HG03064 (cell line): Measurements from ENCODE around the gene PIM1.
"Not testable (repeated sequence)": the region's sequence is repeated elsewhere in the genome, so short reads cannot be mapped to it uniquely, and the experiment has no call there.

Source experiments
- ATAC-seq: cut with Tn5 transposase; IDR thresholded peaks from one replicate; pipeline ENCODE4 v1.9.1; 2021; ENCODE audit warnings: low read depth; ENCODE audit not compliant: unreplicated experiment

Gene PIM1

DNA sequence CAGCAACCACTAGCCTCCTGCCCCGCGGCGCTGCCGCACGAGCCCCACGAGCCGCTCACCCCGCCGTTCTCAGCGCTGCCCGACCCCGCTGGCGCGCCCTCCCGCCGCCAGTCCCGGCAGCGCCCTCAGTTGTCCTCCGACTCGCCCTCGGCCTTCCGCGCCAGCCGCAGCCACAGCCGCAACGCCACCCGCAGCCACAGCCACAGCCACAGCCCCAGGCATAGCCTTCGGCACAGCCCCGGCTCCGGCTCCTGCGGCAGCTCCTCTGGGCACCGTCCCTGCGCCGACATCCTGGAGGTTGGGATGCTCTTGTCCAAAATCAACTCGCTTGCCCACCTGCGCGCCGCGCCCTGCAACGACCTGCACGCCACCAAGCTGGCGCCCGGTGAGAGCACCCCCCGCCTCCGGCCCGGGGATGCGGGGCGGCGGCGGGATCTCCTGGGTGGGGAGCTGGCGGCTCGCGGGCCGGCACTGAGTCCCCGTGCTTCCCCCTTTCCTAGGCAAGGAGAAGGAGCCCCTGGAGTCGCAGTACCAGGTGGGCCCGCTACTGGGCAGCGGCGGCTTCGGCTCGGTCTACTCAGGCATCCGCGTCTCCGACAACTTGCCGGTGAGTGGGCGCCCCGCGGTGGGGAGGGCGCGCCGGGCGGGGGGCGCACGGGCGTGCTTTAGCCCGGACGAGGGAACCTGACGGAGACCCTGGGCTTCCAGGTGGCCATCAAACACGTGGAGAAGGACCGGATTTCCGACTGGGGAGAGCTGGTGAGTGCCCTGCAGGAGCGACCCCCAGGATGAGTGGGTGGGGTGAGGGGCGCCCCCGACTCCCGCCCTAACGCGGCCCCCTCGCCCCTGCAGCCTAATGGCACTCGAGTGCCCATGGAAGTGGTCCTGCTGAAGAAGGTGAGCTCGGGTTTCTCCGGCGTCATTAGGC is 585 bp downstream of the PIM1 start:
- peak; percentile 23 for ATAC-seq

DNA sequence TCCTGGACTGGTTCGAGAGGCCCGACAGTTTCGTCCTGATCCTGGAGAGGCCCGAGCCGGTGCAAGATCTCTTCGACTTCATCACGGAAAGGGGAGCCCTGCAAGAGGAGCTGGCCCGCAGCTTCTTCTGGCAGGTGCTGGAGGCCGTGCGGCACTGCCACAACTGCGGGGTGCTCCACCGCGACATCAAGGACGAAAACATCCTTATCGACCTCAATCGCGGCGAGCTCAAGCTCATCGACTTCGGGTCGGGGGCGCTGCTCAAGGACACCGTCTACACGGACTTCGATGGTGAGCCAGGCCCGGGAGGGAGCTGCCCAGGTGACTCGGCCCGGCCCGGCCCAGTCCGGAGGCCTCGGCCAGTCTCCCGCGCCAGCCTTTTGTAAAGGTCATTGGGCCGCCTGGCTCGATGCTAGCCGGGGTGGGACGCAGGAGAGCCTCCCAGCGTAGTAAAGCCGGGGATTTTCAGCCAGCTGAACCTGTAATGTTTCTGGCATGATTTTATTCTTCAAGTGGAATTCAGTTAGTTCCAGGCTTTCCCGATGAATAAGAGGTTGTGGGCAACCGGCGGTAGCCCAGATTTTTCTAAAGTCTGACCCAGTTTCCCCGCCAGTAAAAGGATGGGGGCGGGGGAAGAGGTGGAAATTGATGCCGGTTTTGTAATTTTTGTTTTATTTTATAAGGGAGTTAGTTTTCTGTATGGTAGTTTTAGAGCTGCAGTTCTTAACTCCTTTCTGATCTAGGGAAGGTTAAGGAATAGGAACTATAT is 1.4 kb downstream of the PIM1 start:
- no peak for ATAC-seq

DNA sequence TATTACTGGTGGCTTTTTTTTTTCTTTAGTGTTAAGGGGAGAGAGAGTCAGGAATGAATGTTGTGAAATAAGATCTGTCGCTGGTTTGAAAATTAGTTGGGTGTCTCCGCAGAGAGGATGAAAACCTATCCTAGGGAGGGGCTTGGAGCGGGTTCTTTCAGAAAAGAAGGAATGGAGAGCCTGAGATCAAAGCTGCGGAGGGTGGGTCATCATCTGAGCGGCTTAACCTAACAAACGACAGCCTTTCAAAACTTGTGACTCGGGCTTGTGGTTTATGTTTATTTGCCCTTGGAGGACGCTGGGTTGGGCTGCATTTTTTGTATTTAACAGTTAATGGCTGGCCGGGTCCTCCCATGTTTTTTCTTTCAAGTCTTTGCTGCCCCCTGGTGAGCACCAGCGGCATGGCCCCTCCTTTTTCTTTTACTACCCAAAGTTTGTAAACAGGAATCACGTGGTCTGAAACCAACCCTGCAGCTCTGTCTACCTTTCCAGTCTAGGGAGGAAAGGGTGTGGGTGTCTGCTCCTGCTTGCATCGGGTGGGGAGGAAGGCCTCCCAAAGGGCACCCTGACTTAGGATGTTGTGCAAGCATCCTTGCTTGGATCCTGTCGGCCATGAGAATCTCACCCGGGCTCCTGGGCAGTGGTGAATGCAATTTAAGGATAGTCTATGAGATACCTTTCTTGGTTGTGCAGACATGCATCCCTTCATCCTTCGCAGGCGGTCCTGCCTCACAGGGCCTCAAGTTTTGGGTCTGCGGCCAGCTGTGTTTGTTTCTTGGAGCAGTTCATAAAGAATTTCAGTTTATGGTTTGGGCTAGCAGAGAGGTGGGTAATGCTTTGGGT is 2.2 kb downstream of the PIM1 start:
- no peak for ATAC-seq

DNA sequence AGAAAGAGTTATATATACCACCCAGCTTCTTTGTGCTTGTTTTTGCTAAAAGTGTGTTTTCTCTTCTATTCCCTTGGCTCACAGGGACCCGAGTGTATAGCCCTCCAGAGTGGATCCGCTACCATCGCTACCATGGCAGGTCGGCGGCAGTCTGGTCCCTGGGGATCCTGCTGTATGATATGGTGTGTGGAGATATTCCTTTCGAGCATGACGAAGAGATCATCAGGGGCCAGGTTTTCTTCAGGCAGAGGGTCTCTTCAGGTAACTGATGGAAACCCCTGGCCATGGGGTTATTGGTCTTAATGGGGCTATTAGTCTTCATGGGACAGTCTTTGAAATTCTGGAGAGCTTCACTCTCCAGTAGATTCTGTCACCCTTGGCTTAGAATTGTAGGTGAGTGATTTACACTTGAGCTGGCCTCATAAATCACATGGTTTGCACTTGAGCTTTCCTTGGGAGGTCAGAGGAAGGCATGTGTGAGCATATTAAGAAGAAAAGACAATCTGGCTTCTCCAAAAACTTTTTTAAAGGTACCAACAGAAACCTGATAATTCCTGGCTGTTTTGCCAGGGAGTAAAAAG is 3.0 kb downstream of the PIM1 start:
- ATAC-seq, result no peak

DNA sequence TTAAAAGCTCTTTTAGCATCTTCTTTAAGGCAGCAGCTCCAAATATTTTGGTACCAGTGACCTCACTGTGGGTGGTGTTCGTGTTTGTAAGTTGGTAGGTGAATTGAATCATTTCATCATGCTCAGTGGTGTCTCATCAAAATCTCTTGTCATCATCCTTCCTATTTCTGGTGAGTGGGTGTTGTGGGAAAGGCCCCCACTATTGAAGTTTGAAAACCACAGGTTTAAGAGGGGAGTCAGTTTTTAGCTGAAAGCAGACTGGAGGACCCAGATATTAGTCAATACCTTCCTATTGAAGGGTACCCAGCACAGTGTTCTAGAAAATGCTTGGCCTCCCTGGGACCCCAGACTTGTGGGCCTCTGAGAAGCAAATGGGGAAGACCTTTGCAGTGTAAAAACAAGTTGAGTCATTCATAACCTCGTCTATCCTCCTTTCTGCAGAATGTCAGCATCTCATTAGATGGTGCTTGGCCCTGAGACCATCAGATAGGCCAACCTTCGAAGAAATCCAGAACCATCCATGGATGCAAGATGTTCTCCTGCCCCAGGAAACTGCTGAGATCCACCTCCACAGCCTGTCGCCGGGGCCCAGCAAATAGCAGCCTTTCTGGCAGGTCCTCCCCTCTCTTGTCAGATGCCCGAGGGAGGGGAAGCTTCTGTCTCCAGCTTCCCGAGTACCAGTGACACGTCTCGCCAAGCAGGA is 3.7 kb downstream of the PIM1 start:
- ATAC-seq, result no peak

DNA sequence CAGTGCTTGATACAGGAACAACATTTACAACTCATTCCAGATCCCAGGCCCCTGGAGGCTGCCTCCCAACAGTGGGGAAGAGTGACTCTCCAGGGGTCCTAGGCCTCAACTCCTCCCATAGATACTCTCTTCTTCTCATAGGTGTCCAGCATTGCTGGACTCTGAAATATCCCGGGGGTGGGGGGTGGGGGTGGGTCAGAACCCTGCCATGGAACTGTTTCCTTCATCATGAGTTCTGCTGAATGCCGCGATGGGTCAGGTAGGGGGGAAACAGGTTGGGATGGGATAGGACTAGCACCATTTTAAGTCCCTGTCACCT is 4.2 kb downstream of the PIM1 start:
- ATAC-seq, result no peak

DNA sequence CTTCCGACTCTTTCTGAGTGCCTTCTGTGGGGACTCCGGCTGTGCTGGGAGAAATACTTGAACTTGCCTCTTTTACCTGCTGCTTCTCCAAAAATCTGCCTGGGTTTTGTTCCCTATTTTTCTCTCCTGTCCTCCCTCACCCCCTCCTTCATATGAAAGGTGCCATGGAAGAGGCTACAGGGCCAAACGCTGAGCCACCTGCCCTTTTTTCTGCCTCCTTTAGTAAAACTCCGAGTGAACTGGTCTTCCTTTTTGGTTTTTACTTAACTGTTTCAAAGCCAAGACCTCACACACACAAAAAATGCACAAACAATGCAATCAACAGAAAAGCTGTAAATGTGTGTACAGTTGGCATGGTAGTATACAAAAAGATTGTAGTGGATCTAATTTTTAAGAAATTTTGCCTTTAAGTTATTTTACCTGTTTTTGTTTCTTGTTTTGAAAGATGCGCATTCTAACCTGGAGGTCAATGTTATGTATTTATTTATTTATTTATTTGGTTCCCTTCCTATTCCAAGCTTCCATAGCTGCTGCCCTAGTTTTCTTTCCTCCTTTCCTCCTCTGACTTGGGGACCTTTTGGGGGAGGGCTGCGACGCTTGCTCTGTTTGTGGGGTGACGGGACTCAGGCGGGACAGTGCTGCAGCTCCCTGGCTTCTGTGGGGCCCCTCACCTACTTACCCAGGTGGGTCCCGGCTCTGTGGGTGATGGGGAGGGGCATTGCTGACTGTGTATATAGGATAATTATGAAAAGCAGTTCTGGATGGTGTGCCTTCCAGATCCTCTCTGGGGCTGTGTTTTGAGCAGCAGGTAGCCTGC is 4.8 kb downstream of the PIM1 start:
- ATAC-seq, result no peak

DNA sequence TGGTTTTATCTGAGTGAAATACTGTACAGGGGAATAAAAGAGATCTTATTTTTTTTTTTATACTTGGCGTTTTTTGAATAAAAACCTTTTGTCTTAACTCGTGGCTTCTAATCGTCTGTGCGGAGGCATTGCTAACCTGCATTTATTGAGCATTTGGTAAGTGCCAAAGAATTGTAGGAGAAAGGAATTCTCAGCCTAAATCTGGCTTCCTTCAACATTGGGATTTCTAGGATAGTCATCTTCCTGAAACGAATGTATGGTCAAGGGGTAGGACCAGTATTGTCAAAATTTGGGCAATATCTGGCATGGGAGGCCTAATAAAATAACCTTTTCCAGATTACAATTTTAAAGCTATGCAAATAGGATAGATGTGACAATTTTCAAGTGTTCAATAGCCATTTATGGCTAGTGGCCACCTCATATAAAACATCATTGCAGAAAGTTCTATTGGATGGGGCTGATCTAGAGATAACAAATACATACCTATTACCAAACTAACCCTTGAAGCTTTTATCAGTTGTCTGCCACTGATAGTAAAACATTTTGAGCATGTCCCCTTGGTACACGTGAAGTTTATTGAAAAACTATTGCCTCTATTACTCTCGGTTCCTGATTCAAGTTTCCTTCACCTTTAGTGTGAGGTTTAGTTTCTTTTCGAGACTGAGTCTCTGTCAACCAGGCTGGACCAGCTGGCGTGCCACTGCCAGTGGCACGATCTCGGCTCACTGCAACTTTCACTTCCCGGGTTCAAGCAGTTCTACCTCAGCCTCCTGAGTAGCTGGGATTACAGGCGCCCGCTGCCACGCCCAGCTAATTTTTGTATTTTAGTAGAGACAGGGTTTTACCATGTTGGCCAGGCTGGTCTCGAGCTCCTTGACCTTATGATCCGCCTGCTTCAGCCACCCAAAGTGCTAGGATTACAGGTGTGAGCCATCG is 5.6 kb downstream of the PIM1 start:
- no peak for ATAC-seq

DNA sequence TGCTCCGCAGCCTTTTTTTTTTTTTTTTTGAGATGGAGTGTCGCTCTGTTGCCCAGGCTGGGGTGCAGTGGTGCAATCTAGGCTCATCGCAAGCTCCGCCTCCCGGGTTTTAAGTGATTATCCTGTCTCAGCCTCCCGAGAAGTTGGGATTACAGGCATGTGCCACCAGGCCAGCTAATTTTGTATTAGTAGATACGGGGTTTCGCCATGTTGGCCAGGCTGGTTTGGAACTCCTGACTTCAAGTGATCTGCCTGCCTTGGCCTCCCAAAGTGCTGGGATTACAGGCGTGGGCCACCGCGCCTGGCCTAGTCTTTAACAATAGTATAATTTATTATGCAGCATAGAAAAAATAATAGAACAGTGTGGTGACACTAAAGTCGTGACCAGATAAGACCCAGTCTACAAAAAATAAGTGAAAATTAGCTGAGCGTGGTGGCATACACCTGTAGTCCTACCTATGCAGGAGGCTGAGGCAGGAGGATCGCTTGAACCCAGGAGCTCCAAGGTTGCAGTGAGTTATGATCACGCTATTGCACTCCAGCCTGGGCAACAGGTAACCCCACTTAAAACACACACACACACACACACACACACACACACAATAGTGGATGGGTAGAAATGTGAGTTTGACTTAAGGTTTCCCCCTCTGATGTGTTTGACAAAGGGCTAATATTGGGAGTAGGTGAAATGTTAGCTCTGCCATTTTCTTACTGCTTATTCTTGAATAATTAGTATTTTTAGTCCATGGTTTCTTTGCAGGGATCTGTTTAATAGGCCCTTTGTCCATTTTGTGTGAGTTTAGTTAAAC is 6.5 kb downstream of the PIM1 start:
- no peak for ATAC-seq

DNA sequence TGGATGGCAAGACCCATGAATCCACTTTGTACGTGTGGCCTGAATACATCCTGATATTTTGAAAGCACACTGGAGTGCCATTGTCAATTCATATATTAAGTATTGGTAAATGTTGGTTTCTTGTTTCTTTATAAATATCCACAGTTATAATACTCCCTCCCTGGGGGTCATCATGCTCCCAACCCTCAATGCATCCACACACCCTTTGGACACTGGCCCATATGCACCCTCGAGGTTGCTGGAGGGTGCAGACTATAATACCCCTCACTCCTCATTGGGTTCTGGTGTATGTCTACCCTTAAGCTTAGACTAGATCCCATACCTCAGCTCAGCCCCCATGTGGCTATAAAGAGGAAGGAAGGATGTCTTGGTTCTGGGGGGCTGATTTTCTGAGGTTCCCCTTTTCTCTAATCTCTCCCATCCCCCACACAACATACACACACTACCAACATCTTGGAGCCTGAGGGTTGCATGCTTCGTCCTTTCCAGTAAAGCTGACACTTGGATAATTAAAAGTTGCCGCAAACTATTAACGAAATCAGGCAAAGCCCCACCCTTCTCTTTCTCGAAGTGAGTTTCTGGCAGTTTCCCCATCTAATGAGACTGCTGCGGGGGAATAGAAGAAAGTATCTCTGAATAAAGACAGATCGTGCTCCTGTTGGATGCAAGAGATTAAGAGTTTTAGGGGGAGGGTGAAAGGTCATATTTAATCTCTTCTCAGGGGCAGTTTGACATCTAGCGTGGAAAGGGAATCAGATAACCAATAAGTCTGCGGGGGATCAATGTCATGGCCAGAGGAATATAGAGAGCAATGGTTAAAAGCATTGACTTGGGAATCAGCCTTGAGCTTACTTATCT is 7.4 kb downstream of the PIM1 start:
- no peak for ATAC-seq

DNA sequence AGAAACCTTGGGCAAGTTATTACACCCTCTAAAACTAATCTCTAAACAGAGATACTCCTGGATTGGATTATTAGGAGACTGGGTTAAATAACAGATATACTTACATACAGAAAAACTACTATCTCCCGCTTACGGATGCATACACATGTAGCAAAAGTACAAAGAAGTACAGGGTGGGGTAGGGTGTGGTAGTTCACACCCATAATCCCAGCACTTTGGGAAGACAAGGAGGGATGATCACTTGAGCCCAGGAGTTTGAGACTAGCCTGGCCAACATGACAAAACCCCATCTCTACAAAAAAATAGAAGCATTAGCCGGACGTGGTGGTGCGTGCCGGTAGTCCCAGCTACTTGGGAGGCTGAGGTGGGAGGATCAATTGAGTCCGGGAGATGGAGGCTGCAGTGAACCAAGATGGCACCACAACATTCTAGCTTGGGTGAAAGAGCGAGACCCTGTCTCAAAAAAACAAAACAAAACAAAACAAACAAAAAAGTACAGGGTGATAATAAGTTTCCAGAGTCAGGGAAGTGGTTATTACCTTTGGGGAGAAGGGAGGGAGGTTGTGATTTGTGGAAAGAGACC is 8.1 kb downstream of the PIM1 start:
- no peak for ATAC-seq

DNA sequence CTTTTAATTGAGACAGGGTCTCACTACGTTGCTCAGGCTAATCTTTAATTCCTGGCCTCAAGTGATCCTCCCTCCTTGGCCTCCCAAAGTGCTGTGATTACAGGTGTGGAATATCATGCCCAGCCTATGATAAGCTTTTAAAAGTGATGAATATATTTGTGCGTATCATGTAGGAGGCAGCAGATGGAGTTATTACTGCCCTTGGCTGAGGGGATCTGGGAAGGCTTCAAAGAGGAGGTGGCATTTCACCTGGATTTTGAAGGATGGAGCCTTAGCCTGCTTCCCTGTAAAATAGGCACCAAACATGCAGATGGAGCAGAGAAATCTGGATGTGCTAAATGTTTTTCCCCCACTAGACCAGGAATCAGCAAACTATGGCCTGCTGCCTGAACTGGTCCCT is 10.1 kb downstream of the PIM1 start:
- ATAC-seq, result no peak

DNA sequence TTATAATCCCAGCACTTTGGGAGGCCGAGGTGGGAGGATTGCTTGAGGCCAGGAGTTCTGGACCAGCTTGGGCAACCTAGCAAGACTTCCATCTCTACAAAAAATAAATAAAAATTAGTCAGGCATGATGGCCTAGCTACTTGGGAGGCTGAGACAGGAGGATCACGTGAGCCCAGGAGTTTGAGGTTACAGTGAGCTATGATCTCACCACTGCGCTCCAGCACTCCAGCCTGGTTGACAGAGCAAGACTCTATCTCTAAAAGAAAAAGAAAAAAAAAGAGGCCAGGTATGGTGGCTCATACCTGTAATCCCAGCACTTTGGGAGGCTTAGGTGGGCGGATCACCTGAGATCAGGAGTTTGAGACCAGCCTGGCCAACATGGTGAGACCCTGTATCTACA is 10.7 kb downstream of the PIM1 start:
- ATAC-seq, result not testable (repeated sequence)

DNA sequence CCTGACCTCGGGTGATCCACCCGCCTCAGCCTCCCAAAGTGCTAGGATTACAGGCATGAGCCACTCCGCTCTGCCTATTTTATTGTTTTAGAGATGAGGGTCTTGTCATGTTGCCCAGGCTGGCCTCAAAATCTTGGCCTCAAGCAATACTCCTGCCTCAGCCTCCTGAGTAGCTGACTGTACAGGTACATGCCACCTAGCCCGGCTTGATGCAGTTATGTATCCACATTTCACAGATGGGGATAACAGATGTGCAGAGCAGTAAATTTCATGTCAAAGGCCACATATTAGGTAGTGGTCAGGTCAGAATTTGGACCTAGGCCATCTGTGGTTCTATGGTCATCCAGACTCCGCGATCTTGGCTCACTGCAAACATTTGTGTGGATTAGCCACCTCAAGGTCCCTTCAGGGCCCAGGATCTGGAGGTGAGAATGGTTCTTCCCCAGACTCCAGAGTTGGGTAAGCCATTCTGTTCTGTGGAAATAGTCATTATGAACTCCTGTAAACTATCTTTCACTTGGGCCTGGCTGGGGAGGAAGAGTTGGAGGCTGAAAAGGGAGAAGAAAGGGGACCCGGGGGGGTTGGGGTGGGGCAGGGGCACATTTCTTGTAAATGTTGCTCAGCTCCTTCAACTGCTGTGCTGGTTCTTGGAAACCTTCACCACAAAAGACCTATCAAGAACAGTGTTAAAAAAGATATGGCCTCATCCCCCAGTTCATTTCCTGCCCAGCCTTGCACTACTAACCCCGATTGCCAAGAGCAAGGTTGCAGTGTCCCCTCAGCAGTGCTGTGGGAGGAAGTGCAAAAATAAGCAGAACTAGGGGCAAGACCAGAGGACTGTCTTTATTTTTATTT is 13.0 kb downstream of the PIM1 start:
- ATAC-seq, result no peak
